KMS-11 (cell line): ENCODE data around the gene NXPH3.
A peak's percentile ranks its signal among the peaks of the same experiment; 100 is the strongest.
"Not testable (repeated sequence)": the region's sequence is repeated elsewhere in the genome, so short reads cannot be mapped to it uniquely, and the experiment has no call there.

Experiments
- H2AFZ ChIP-seq: fragments of 200-600 bp; sonication (generic); 2 replicates; pipeline ENCODE4 v1.6.1; 2016; ENCODE audit warnings: antibody characterized with exemption, mixed run types, low read depth
- H3K27ac ChIP-seq: fragments of 200-600 bp; sonication (generic); 2 replicates; pipeline ENCODE4 v1.6.1; 2016; ENCODE audit warnings: mild to moderate bottlenecking, mixed run types
- H3K27me3 ChIP-seq: fragments of 200-600 bp; sonication (generic); 2 replicates; pipeline ENCODE4 v1.6.1; 2017; ENCODE audit warnings: mild to moderate bottlenecking, low read depth, mixed run types, moderate library complexity; ENCODE audit not compliant: insufficient read depth
- H3K36me3 ChIP-seq: fragments of 200-600 bp; sonication (generic); 2 replicates; pipeline ENCODE4 v1.6.1; 2017; ENCODE audit warnings: mild to moderate bottlenecking, mixed run types; ENCODE audit not compliant: insufficient read depth
- H3K4me1 ChIP-seq: fragments of 200-600 bp; sonication (generic); 2 replicates; pipeline ENCODE4 v1.6.1; 2016; ENCODE audit warnings: mild to moderate bottlenecking, low read depth, mixed run types; ENCODE audit not compliant: poor library complexity, severe bottlenecking
- H3K4me2 ChIP-seq: fragments of 200-600 bp; sonication (generic); 2 replicates; pipeline ENCODE4 v1.7.0; 2016; ENCODE audit warnings: mild to moderate bottlenecking, mixed run types
- H3K4me3 ChIP-seq: fragments of 200-600 bp; sonication (generic); IDR thresholded peaks from 2 replicates; pipeline ENCODE4 v1.6.1; 2017; ENCODE audit warnings: low read depth, low read length, mixed read lengths; ENCODE audit not compliant: insufficient read depth
- H3K79me2 ChIP-seq: fragments of 200-600 bp; sonication (generic); 2 replicates; pipeline ENCODE4 v1.6.1; 2016; ENCODE audit warnings: low read depth, mixed run types; ENCODE audit not compliant: insufficient read depth
- H3K9ac ChIP-seq: fragments of 200-600 bp; sonication (generic); 2 replicates; pipeline ENCODE4 v1.6.1; 2016; ENCODE audit warnings: mild to moderate bottlenecking, mixed run types
- H4K20me1 ChIP-seq: fragments of 200-600 bp; sonication (generic); 2 replicates; pipeline ENCODE4 v1.6.1; 2016; ENCODE audit warnings: mild to moderate bottlenecking, mixed run types; ENCODE audit not compliant: insufficient read depth
- TF ChIP-seq, protein P1 (sequence below): fragments of 200-600 bp; sonication (generic); conservative IDR thresholded peaks from 2 replicates; pipeline ENCODE4 v1.6.1; 2017; ENCODE audit warnings: low read depth, mild to moderate bottlenecking, antibody characterized with exemption, low read length, moderate library complexity, mixed read lengths

Gene NXPH3

DNA sequence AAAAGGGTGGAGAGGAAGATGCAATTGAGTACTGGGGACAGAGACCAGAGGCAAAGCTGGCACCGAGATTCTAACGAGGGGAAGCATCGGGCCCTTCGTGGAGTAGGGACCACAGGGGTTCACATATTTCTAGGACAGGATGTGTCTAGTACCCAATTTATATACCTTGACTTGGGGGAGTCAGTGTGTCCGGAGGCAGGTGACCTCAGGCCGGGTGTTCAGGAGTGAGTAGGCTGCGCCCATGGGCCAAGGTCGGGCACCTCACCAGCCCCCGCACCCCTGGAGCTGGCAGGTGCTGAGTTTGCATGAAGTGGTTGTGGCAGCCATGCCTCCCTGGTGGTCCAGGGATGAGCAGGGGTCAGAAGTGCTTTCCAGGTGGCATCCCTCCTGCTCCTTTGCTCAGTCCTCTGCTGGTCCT, 8.6 kb upstream of the NXPH3 start:
- TF ChIP-seq, protein P1, sequence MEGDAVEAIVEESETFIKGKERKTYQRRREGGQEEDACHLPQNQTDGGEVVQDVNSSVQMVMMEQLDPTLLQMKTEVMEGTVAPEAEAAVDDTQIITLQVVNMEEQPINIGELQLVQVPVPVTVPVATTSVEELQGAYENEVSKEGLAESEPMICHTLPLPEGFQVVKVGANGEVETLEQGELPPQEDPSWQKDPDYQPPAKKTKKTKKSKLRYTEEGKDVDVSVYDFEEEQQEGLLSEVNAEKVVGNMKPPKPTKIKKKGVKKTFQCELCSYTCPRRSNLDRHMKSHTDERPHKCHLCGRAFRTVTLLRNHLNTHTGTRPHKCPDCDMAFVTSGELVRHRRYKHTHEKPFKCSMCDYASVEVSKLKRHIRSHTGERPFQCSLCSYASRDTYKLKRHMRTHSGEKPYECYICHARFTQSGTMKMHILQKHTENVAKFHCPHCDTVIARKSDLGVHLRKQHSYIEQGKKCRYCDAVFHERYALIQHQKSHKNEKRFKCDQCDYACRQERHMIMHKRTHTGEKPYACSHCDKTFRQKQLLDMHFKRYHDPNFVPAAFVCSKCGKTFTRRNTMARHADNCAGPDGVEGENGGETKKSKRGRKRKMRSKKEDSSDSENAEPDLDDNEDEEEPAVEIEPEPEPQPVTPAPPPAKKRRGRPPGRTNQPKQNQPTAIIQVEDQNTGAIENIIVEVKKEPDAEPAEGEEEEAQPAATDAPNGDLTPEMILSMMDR = no peak
- Histone ChIP-seq H3K4me3 (no peak overlapping the region), H4K20me1 (no peaks in the 10 kb centered on the region), H3K27me3 (peaks cover 47% of the 10 kb centered on the region), H3K4me2 (no peak overlapping the region), H3K79me2 (no peaks in the 10 kb centered on the region), H3K36me3 (no peaks in the 10 kb centered on the region), H2AFZ (no peak overlapping the region), H3K27ac (no peak overlapping the region), H3K9ac (no peak overlapping the region), H3K4me1 (peaks cover 24% of the 10 kb centered on the region)

DNA sequence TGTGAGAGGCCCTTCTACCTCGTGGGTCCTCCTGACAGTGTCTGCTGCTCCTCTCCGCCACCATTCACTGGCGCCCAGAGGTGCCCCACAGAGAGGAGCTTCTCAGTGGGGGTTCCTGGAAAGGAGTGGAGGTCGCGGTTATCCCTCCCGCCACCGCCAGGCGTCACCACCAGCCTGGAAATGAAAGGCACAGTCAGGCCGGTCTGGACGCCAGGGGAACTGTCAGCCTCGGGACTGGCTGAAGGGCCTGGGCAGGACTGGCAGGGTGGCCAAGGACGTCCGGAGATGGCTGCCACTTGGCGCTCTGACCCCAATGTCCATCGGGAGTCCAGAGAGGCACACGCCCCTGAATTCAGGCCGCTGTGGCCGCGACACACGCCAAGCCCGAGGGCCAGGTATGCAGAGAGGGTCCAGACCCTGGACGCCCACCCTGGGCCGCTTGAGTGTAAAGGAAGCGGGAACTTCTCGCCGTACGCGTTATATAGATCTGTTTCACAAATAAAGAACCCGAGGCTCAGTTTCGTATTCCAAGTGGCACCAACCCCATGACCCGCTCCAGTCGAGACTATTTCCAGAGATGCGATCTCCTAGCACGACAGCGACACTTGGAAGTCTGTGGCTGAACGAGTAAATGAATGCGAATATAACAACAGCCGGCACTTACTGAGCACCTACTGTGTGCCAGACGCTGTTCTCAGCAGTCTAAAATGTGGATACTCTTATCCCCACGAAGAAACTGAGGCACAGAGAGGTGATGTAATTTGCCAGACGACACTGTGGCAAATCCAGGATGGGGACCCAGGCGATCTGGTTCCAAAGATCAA, 7.6 kb upstream of the NXPH3 start:
- no peak overlapping the region for H3K27ac ChIP-seq

DNA sequence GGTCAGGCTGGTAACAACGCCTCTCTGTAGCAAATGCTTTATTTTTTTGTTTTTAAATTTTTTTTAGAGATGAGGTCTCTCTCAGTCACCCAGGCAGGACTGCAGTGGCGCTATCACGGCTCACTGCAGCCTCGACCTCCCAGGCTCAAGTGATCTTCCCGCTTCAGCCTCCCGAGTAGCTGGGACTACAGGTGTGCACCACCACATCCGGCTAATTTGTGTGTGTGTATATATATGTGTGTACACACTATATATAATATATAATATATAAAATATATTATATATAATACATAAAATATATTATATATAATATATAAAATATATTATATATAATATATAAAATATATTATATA, 7.0 kb upstream of the NXPH3 start:
- not testable (repeated sequence) for H3K79me2 ChIP-seq, H3K4me2 ChIP-seq, H3K27ac ChIP-seq, H3K9ac ChIP-seq, H3K4me3 ChIP-seq, H2AFZ ChIP-seq, H3K36me3 ChIP-seq, H4K20me1 ChIP-seq
- Histone ChIP-seq H3K27me3 (peaks cover 49% of the 10 kb centered on the region), H3K4me1 (peaks cover 24% of the 10 kb centered on the region)

More for the DNA sequence above, 7.6 kb upstream of the NXPH3 start:
- H4K20me1 ChIP-seq = no peaks in the 10 kb centered on the region
- TF ChIP-seq, protein P1 = peak; percentile 98
- no peaks in the 10 kb centered on the region for H3K79me2 ChIP-seq
- no peak overlapping the region for H3K9ac ChIP-seq
- peaks cover 49% of the 10 kb centered on the region for H3K27me3 ChIP-seq
- H3K36me3 ChIP-seq = no peaks in the 10 kb centered on the region
- peaks cover 24% of the 10 kb centered on the region for H3K4me1 ChIP-seq
- H3K4me2 ChIP-seq = peak overlapping the region; percentile 48; the same call in 1 of the 2 replicates
- H2AFZ ChIP-seq = peak overlapping the region; percentile 54
- no peak overlapping the region for H3K4me3 ChIP-seq

DNA sequence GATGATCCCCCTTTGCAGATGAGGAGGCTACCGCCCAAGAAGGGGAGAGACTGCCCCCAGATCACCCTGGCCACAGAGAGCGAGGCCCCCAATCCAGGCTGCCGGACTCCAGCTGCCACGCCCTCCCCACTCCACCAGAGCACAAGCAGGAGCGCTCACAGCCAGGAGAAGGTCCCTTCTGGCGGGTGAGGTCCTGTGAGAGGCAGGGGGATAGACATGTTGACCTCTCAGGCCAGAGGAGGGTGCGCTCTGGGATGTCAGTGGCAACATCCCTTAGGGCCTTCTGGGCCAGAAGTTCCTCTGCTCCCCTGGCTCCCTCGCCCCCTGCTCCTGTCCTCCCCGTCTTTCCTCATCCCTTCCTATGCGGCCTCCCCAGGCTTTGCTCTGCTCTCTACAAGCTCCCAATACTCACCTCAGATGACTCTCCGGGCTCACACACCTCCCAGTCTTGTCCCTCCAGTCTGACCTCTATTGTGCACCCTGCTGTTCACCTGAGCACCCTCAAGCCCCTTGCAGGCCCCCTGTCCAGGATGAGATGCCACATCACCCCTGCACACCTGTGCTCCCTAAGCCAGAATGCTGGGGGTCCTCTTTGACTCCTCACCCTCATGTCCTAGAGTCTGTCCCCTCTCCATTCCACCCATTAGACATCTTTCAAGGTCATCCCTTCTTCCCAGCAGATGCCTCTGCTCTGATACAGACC, 5.0 kb upstream of the NXPH3 start:
- no peak overlapping the region for H3K4me3 ChIP-seq

More for the DNA sequence above, 5.0 kb upstream of the NXPH3 start:
- H3K4me1 ChIP-seq = peaks cover 31% of the 10 kb centered on the region
- no peaks in the 10 kb centered on the region for H3K36me3 ChIP-seq
- H3K27ac ChIP-seq = no peak overlapping the region
- H3K4me2 ChIP-seq = peak overlapping the region; percentile 53
- no peaks in the 10 kb centered on the region for H3K79me2 ChIP-seq
- peak overlapping the region; percentile 99 for H2AFZ ChIP-seq
- TF ChIP-seq, protein P1 = no peak
- H3K27me3 ChIP-seq = peaks cover 55% of the 10 kb centered on the region
- no peak overlapping the region; the same call in 1 of the 2 replicates for H3K9ac ChIP-seq
- no peaks in the 10 kb centered on the region for H4K20me1 ChIP-seq
